Measurements from ENCODE around the gene DHX9.

DHX9 gene

GRCh38 chr1:182851825-182852224, 12.7 kb downstream of the DHX9 start:
- H3K4me1 ChIP-seq = peaks cover 31% of the 10 kb centered on the region
- no peak for DNase-seq (ENCODE audit: low spot score in 2 of 2)
- H3K4me3 ChIP-seq = no peak overlapping the region
- H3K9me3 ChIP-seq = no peaks in the 10 kb centered on the region
- H3K36me3 ChIP-seq (replicated peaks) = peaks cover 93% of the 10 kb centered on the region
- in situ Hi-C loops (cut with MboI; ENCODE audit: low sequenced_read_pairs) = no loop called here
- no peaks in the 10 kb centered on the region for H3K27me3 ChIP-seq (ENCODE audit: low read depth)

- Histone ChIP-seq H3K36me3 (replicated peaks) (peaks cover 93% of the 10 kb centered on the region), H3K4me1 (peaks cover 31% of the 10 kb centered on the region), H3K27me3 (ENCODE audit: low read depth) (no peaks in the 10 kb centered on the region), H3K9me3 (no peaks in the 10 kb centered on the region), H3K4me3 (no peak overlapping the region)
- in situ Hi-C loops (cut with MboI; ENCODE audit: low sequenced_read_pairs) = no loop called here
- no peak for DNase-seq (ENCODE audit: low spot score in 2 of 2)
These were observed 16.8 kb downstream of the DHX9 start for GRCh38 chr1:182855911-182856310.

- DNase-seq (ENCODE audit: low spot score in 2 of 2) = no peak
- in situ Hi-C loops (cut with MboI; ENCODE audit: low sequenced_read_pairs) = no loop called here
- Histone ChIP-seq H3K4me3 (no peak overlapping the region), H3K36me3 (replicated peaks) (peaks cover 93% of the 10 kb centered on the region), H3K4me1 (peaks cover 25% of the 10 kb centered on the region), H3K9me3 (no peaks in the 10 kb centered on the region), H3K27me3 (ENCODE audit: low read depth) (no peaks in the 10 kb centered on the region)
These were observed 18.1 kb downstream of the DHX9 start for GRCh38 chr1:182857212-182857611.

GRCh38 chr1:182860658-182861057, 21.5 kb downstream of the DHX9 start:
- no peak for DNase-seq (ENCODE audit: low spot score in 2 of 2)
- H3K4me1 ChIP-seq = no peaks in the 10 kb centered on the region
- in situ Hi-C loops (cut with MboI; ENCODE audit: low sequenced_read_pairs) = no loop called here
- H3K27me3 ChIP-seq (ENCODE audit: low read depth) = no peaks in the 10 kb centered on the region
- H3K9me3 ChIP-seq = no peaks in the 10 kb centered on the region
- H3K36me3 ChIP-seq (replicated peaks) = peaks cover 100% of the 10 kb centered on the region
- no peak overlapping the region for H3K4me3 ChIP-seq

GRCh38 chr1:182861994-182862393, 22.8 kb downstream of the DHX9 start:
- Histone ChIP-seq H3K4me1 (no peaks in the 10 kb centered on the region), H3K36me3 (replicated peaks) (peaks cover 100% of the 10 kb centered on the region), H3K4me3 (no peak overlapping the region), H3K27me3 (ENCODE audit: low read depth) (no peaks in the 10 kb centered on the region), H3K9me3 (no peaks in the 10 kb centered on the region)
- in situ Hi-C loops (cut with MboI; ENCODE audit: low sequenced_read_pairs) = no loop called here
- DNase-seq (ENCODE audit: low spot score in 2 of 2) = no peak

GRCh38 chr1:182862827-182863226, 23.7 kb downstream of the DHX9 start:
- H3K4me3 ChIP-seq = no peak overlapping the region
- in situ Hi-C loops (cut with MboI; ENCODE audit: low sequenced_read_pairs) = no loop called here
- peaks cover 100% of the 10 kb centered on the region for H3K36me3 ChIP-seq (replicated peaks)
- no peaks in the 10 kb centered on the region for H3K9me3 ChIP-seq
- H3K27me3 ChIP-seq (ENCODE audit: low read depth) = no peaks in the 10 kb centered on the region
- H3K4me1 ChIP-seq = no peaks in the 10 kb centered on the region
- no peak for DNase-seq (ENCODE audit: low spot score in 2 of 2)

GRCh38 chr1:182863940-182864339, 24.8 kb downstream of the DHX9 start:
- Histone ChIP-seq H3K4me1 (no peaks in the 10 kb centered on the region), H3K27me3 (ENCODE audit: low read depth) (no peaks in the 10 kb centered on the region), H3K36me3 (replicated peaks) (peaks cover 100% of the 10 kb centered on the region), H3K9me3 (no peaks in the 10 kb centered on the region), H3K4me3 (no peak overlapping the region)
- in situ Hi-C loops (cut with MboI; ENCODE audit: low sequenced_read_pairs) = no loop called here
- no peak for DNase-seq (ENCODE audit: low spot score in 2 of 2)

- Histone ChIP-seq H3K4me1 (no peaks in the 10 kb centered on the region), H3K9me3 (no peaks in the 10 kb centered on the region), H3K36me3 (replicated peaks) (peaks cover 100% of the 10 kb centered on the region), H3K4me3 (no peak overlapping the region), H3K27me3 (ENCODE audit: low read depth) (no peaks in the 10 kb centered on the region)
- in situ Hi-C loops (cut with MboI; ENCODE audit: low sequenced_read_pairs) = no loop called here
- DNase-seq (ENCODE audit: low spot score in 2 of 2) = no peak
These were observed 28.7 kb downstream of the DHX9 start for GRCh38 chr1:182867861-182868260.

GRCh38 chr1:182869241-182869666, 30.1 kb downstream of the DHX9 start:
- in situ Hi-C loops (cut with MboI; ENCODE audit: low sequenced_read_pairs) = no loop called here
- no peaks in the 10 kb centered on the region for H3K9me3 ChIP-seq
- no peak overlapping the region for H3K4me3 ChIP-seq
- H3K36me3 ChIP-seq (replicated peaks) = peaks cover 100% of the 10 kb centered on the region
- H3K27me3 ChIP-seq (ENCODE audit: low read depth) = no peaks in the 10 kb centered on the region
- no peaks in the 10 kb centered on the region for H3K4me1 ChIP-seq
- DNase-seq (ENCODE audit: low spot score in 2 of 2) = no peak

GRCh38 chr1:182872881-182873280, 33.7 kb downstream of the DHX9 start:
- peaks cover 100% of the 10 kb centered on the region for H3K36me3 ChIP-seq (replicated peaks)
- H3K4me1 ChIP-seq = no peaks in the 10 kb centered on the region
- no peaks in the 10 kb centered on the region for H3K27me3 ChIP-seq (ENCODE audit: low read depth)
- H3K4me3 ChIP-seq = no peak overlapping the region
- no peak for DNase-seq (ENCODE audit: low spot score in 2 of 2)
- H3K9me3 ChIP-seq = no peaks in the 10 kb centered on the region
- in situ Hi-C loops (cut with MboI; ENCODE audit: low sequenced_read_pairs) = no loop called here

- Histone ChIP-seq H3K27me3 (ENCODE audit: low read depth) (no peaks in the 10 kb centered on the region), H3K4me3 (no peak overlapping the region), H3K9me3 (no peaks in the 10 kb centered on the region), H3K36me3 (replicated peaks) (peaks cover 100% of the 10 kb centered on the region), H3K4me1 (no peaks in the 10 kb centered on the region)
- no peak for DNase-seq (ENCODE audit: low spot score in 2 of 2)
- in situ Hi-C loops (cut with MboI; ENCODE audit: low sequenced_read_pairs) = no loop called here
These were observed 36.7 kb downstream of the DHX9 start for GRCh38 chr1:182875889-182876288.

GRCh38 chr1:182877331-182877730, 38.2 kb downstream of the DHX9 start:
- Histone ChIP-seq H3K4me3 (no peak overlapping the region), H3K4me1 (no peaks in the 10 kb centered on the region), H3K36me3 (replicated peaks) (peaks cover 100% of the 10 kb centered on the region), H3K9me3 (no peaks in the 10 kb centered on the region), H3K27me3 (ENCODE audit: low read depth) (no peaks in the 10 kb centered on the region)
- no peak for DNase-seq (ENCODE audit: low spot score in 2 of 2)
- in situ Hi-C loops (cut with MboI; ENCODE audit: low sequenced_read_pairs) = no loop called here

GRCh38 chr1:182877842-182878241, 38.7 kb downstream of the DHX9 start:
- no peaks in the 10 kb centered on the region for H3K9me3 ChIP-seq
- in situ Hi-C loops (cut with MboI; ENCODE audit: low sequenced_read_pairs) = no loop called here
- no peaks in the 10 kb centered on the region for H3K4me1 ChIP-seq
- DNase-seq (ENCODE audit: low spot score in 2 of 2) = no peak
- no peak overlapping the region for H3K4me3 ChIP-seq
- peaks cover 100% of the 10 kb centered on the region for H3K36me3 ChIP-seq (replicated peaks)
- no peaks in the 10 kb centered on the region for H3K27me3 ChIP-seq (ENCODE audit: low read depth)

GRCh38 chr1:182884872-182885271, 45.7 kb downstream of the DHX9 start:
- no peaks in the 10 kb centered on the region for H3K4me1 ChIP-seq
- no peaks in the 10 kb centered on the region for H3K9me3 ChIP-seq
- DNase-seq (ENCODE audit: low spot score in 2 of 2) = no peak
- H3K27me3 ChIP-seq (ENCODE audit: low read depth) = no peaks in the 10 kb centered on the region
- H3K4me3 ChIP-seq = no peak overlapping the region
- H3K36me3 ChIP-seq (replicated peaks) = peaks cover 91% of the 10 kb centered on the region
- in situ Hi-C loops (cut with MboI; ENCODE audit: low sequenced_read_pairs) = no loop called here

- in situ Hi-C loops (cut with MboI; ENCODE audit: low sequenced_read_pairs) = no loop called here
- no peak for DNase-seq (ENCODE audit: low spot score in 2 of 2)
- H3K4me3 ChIP-seq = no peak overlapping the region
- peaks cover 88% of the 10 kb centered on the region for H3K36me3 ChIP-seq (replicated peaks)
- H3K9me3 ChIP-seq = no peaks in the 10 kb centered on the region
- no peaks in the 10 kb centered on the region for H3K27me3 ChIP-seq (ENCODE audit: low read depth)
- H3K4me1 ChIP-seq = no peaks in the 10 kb centered on the region
These were observed 46.4 kb downstream of the DHX9 start for GRCh38 chr1:182885591-182885990.
